Stomach (tissue), 9 donors: ENCODE measurements around the gene PMS1. TPM values are rescaled to one million over a fixed set of nuclear protein-coding genes. Genes with fewer than 3 reads are reported as not detected.

ENCODE experiments used
- DNase-seq, 2 donors: peaks; one replicate each; pipeline versions ENCODE4 v3.0.0 to v3.0.0-alpha.2; 2013 to 2019
- H3K27ac ChIP-seq, 5 donors: fragments of 200-600 bp in 4 of 5; sonication (generic) in 4 of 5; one replicate each; pipeline ENCODE4 v1.5.1; 2013 to 2019; ENCODE audit warnings: mild to moderate bottlenecking in 1 of 5, moderate library complexity in 1 of 5
- H3K27me3 ChIP-seq, 3 donors: fragments of 200-600 bp; sonication (generic); one replicate each; pipeline ENCODE4 v1.5.1; 2017 to 2019; ENCODE audit warnings: mixed run types in 1 of 3
- H3K36me3 ChIP-seq, 4 donors: fragments of 200-600 bp; sonication (generic); 1 replicate in 3 of 4; 2 replicates in 1 of 4; pipeline ENCODE4 v1.5.1; 2016 to 2019
- H3K4me1 ChIP-seq, 4 donors: fragments of 200-600 bp; sonication (generic); one replicate each; pipeline ENCODE4 v1.5.1; 2016 to 2019
- H3K4me3 ChIP-seq, 4 donors: fragments of 200-600 bp; sonication (generic) in 3 of 4; one replicate each; pipeline ENCODE4 v1.5.1; 2016 to 2019; ENCODE audit warnings: mild to moderate bottlenecking in 1 of 4
- H3K9me3 ChIP-seq, 4 donors: fragments of 200-600 bp; sonication (generic); one replicate each; pipeline ENCODE4 v1.5.1; 2016 to 2019
- CTCF ChIP-seq, 7 experiments: fragments of 450-650 bp in 4 of 7; fragments of 200-600 bp in 3 of 7; sonication (generic) in 3 of 7; IDR thresholded peaks; one replicate each; pipeline ENCODE4 v1.5.1; 2016 to 2019; ENCODE audit warnings: antibody characterized with exemption in 7 of 7, control low read depth in 2 of 7, mild to moderate bottlenecking in 1 of 7
- EP300 ChIP-seq: sonication (generic); formaldehyde crosslinking; IDR thresholded peaks from one replicate; pipeline ENCODE4 v1.6.1; 2017; ENCODE audit warnings: antibody characterized with exemption
- POLR2A ChIP-seq, 4 donors: fragments of 450-650 bp; IDR thresholded peaks; one replicate each; pipeline ENCODE4 v1.6.1; 2016; ENCODE audit warnings: antibody characterized with exemption in 4 of 4, control low read depth in 2 of 4, mild to moderate bottlenecking in 1 of 4, moderate library complexity in 1 of 4
- POLR2AphosphoS5 ChIP-seq, 3 donors: sonication (generic); formaldehyde crosslinking; IDR thresholded peaks; one replicate each; pipeline ENCODE4 v1.6.1; 2016; ENCODE audit warnings: antibody characterized with exemption in 3 of 3
- WGBS, 5 donors: extraction: QIAGEN DNeasy Blood & Tissue Kit in 3 of 5; methylation state at CpG; one replicate each; pipeline versions ENCODE4 v1.1.5 to v1.1.7; 2013 to 2018; 5-methylcytosine and 5-hydroxymethylcytosine counted together
- intact Hi-C: fragments of 100-400 bp; cut with DNase I; formaldehyde crosslinking; loops from one replicate; pipeline ENCODE4 v1.15.1; 2023; ENCODE audit warnings: low total_unique reads
- polyA plus RNA-seq, 3 donors: library from polyadenylated mRNA; stranded (reverse); fragments of 200-250 nt; gene quantifications; one replicate each; pipeline ENCODE4 v1.2.3, GENCODE V29; 2013
- total RNA-seq, 5 donors: library from RNA; depleted of rRNA; stranded (reverse); fragments of >200 nt; gene quantifications; one replicate each; pipeline versions ENCODE4 v1.1.0 to v1.2.3, GENCODE V29; 2014 to 2016
- donor health status: healthy with polysubstance abuse.
- donor health status: Bipolar disorder and iron deficiency.
- donor health status: healthy.

PMS1 gene
- total and polyA plus RNA-seq, 8 donors, result 4.0 to 40.8 (median 15.9) TPM

- intact Hi-C loops, result no loop called here
- 93 to 100% (median 97%) methylated on average over 1 of the region's 1 CpG for WGBS, 5 donors
- peaks cover 4 to 61% (median 55%) of the 10 kb centered on the region in 4 donors for H3K36me3 ChIP-seq
Measured at GRCh38 chr2:189794310-189794709, 10.1 kb downstream of the PMS1 start.

GRCh38 chr2:189797902-189798301, 13.7 kb downstream of the PMS1 start:
- no peak overlapping the region for H3K4me3 ChIP-seq
- peak overlapping the region in 1 of 5 donors; percentile 8 for H3K27ac ChIP-seq
- peaks cover 4 to 55% (median 52%) of the 10 kb centered on the region in 4 donors for H3K36me3 ChIP-seq
- no peak for DNase-seq
- no peak for TF ChIP-seq POLR2AphosphoS5 (IDR thresholded peaks at IDR 0.05)
- TF ChIP-seq CTCF (IDR thresholded peaks at IDR 0.05), result no peak
- TF ChIP-seq POLR2A (IDR thresholded peaks at IDR 0.05), result no peak
- no peak for TF ChIP-seq EP300
- intact Hi-C loops, result no loop called here
- peaks cover 0 to 40% (median 12%) of the 10 kb centered on the region in 4 donors for H3K4me1 ChIP-seq
- no peaks in the 10 kb centered on the region for H3K9me3 ChIP-seq
- 86 to 92% (median 90%) methylated on average over 6 of the region's 6 CpGs for whole genome bisulfite sequencing, 5 donors
- no peaks in the 10 kb centered on the region for H3K27me3 ChIP-seq

More at GRCh38 chr2:189794310-189794709, 10.1 kb downstream of the PMS1 start:
- Histone ChIP-seq H3K4me1 (peaks cover 0 to 22% (median 6%) of the 10 kb centered on the region in 4 donors), H3K9me3 (no peaks in the 10 kb centered on the region), H3K27me3 (no peaks in the 10 kb centered on the region), H3K4me3 (no peak overlapping the region), H3K27ac (no peak overlapping the region)
- TF ChIP-seq CTCF (IDR thresholded peaks at IDR 0.05) (no peak), POLR2A (IDR thresholded peaks at IDR 0.05) (no peak), POLR2AphosphoS5 (IDR thresholded peaks at IDR 0.05) (no peak), EP300 (no peak)
- no peak for DNase-seq

GRCh38 chr2:189798312-189799029, 14.2 kb downstream of the PMS1 start:
- H3K27ac ChIP-seq, result peak overlapping the region in 1 of 5 donors; percentile 8
- WGBS, 5 donors, result 49 to 80% (median 73%) methylated on average over 4 of the region's 4 CpGs

GRCh38 chr2:189799030-189799331, 14.7 kb downstream of the PMS1 start:
- H3K27ac ChIP-seq, result no peak overlapping the region
- TF ChIP-seq CTCF (IDR thresholded peaks at IDR 0.05), result no peak
- TF ChIP-seq POLR2AphosphoS5 (IDR thresholded peaks at IDR 0.05), result no peak
- no peak for TF ChIP-seq EP300
- TF ChIP-seq POLR2A (IDR thresholded peaks at IDR 0.05), result no peak
- no peaks in the 10 kb centered on the region for H3K9me3 ChIP-seq
- intact Hi-C loops, result no loop called here
- H3K27me3 ChIP-seq, result no peaks in the 10 kb centered on the region
- peaks cover 0 to 40% (median 12%) of the 10 kb centered on the region in 4 donors for H3K4me1 ChIP-seq
- H3K4me3 ChIP-seq, result no peak overlapping the region
- no peak for DNase-seq
- H3K36me3 ChIP-seq, result peaks cover 2 to 44% (median 41%) of the 10 kb centered on the region in 4 donors

More at GRCh38 chr2:189798312-189799029, 14.2 kb downstream of the PMS1 start:
- H3K27me3 ChIP-seq, result no peaks in the 10 kb centered on the region
- intact Hi-C loops, result no loop called here
- TF ChIP-seq CTCF (IDR thresholded peaks at IDR 0.05) (peak in 3 of 7 experiments; percentile 13 to 25 (median 23)), EP300 (no peak)
- no peaks in the 10 kb centered on the region for H3K9me3 ChIP-seq
- DNase-seq, result peak in 1 of 2 donors; percentile 64
- peaks cover 4 to 49% (median 47%) of the 10 kb centered on the region in 4 donors for H3K36me3 ChIP-seq
- peaks cover 0 to 40% (median 12%) of the 10 kb centered on the region in 4 donors for H3K4me1 ChIP-seq
- H3K4me3 ChIP-seq, result no peak overlapping the region
